Left lobe of liver (tissue), 2 donors: ENCODE measurements around the gene BDP1. TPM values are rescaled to one million over a fixed set of nuclear protein-coding genes. Genes with fewer than 3 reads are reported as not detected.
A peak's percentile ranks its signal among the peaks of the same experiment; 100 is the strongest.
"Not testable (repeated sequence)": the region's sequence is repeated elsewhere in the genome, so short reads cannot be mapped to it uniquely, and the experiment has no call there.

Source experiments
- ATAC-seq: fragments of 200-7000 bp; cut with Tn5 transposase; one replicate; pipeline ENCODE4 v1.9.1; 2020; ENCODE audit warnings: mild to moderate bottlenecking, moderate library complexity
- DNase-seq: peaks from one replicate; pipeline ENCODE4 v3.0.0-alpha.2; 2020; ENCODE audit warnings: low spot score
- total RNA-seq: library from RNA; stranded (reverse); gene quantifications from one replicate; pipeline ENCODE4 v1.2.1, GENCODE V29; 2021
- donor health status: DM: no; HTN: no; CAD: no; lungs with moderate emphysema.
- donor health status: DM: no; HTN: yes; CAD: no.

The BDP1 gene
- total RNA-seq, 1 donor from 2014 or later: 8.2 TPM

DNA sequence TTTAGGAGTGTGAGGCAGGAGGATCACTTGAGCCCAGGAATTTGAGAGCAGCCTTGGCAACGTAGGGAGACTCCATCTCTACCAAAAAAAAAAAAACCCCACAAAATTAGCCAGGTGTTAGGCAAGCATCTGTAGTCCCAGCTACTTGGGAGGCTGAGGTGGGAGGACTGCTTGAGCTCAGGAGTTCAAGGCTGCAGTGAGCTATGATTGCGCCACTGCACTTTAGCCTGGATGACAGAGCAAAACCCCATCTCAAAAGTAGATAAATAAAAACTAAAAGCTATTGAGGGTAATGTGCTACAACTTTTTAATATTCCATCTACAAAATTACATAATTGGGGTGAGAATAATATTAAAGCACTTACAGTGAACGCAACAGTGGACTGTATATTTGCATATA is 5.9 kb downstream of the BDP1 start:
- no peak for DNase-seq
- no peak for ATAC-seq

DNA sequence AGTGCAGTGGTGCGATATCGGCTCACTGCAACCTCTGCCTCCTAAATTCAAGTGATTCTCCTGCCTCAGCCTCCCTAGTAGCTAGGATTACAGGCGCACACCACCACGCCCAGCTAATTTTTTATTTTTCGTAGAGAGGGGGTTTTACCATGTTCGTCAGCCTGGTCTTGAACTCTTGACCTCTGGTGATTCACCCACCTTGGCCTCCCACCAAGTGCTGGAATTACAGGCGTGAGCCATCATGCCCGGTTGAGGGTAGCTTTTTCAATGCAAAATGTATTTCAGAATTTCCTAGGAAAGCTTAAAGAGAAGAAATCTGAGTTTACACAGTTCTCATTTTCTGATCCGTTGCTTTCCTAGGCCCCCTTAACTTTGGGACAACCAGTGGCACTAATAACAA is 15.7 kb downstream of the BDP1 start:
- ATAC-seq (no peak), DNase-seq (no peak)

DNA sequence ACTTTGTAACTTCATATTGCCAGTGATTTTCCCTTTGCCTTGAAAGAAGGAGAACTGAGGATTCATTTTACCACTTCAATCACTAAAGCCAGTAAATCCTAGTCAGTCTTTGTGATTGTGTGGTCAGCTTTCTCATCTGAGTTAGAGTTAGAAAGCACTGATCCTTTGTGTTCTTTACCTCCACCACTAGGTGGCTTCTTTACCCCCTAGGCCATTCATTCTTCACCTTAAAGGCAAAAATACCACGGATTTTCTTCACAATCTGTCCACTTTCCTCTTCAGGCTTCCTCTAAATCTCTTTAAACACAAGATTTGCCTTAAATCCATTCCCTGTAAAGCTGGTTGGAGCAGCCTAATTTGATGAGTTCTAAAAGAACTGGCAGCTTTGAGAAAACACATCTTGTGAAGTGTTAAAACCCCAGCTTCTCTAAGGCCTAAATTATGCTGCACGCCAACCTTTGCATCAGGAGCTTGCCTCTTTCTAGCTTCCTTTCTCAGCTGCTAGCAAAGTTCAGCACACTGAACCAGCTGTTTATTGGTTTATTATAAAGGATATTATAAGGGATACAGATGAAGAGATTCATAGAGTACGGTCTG is 20.4 kb downstream of the BDP1 start:
- DNase-seq (no peak), ATAC-seq (peak; percentile 83)

DNA sequence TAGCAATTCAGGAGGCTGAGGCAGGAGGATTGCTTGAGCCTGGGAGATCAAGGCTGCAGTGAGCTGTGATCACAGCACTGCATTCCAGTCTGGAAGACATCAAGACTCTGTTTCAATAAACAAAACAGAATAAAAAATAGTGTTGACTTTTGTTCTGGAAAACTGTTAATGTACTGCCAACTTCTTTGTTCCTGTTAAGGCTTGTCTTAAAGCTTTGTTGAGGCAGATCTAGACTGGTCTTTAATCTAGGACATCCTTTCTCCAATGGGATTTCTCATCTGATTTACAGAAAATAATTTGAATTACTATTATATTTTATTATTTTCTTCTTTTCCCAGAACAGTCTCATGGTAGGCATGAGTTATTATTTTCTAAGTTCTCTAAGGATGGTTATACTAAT is 26.0 kb downstream of the BDP1 start:
- ATAC-seq (no peak), DNase-seq (no peak)

DNA sequence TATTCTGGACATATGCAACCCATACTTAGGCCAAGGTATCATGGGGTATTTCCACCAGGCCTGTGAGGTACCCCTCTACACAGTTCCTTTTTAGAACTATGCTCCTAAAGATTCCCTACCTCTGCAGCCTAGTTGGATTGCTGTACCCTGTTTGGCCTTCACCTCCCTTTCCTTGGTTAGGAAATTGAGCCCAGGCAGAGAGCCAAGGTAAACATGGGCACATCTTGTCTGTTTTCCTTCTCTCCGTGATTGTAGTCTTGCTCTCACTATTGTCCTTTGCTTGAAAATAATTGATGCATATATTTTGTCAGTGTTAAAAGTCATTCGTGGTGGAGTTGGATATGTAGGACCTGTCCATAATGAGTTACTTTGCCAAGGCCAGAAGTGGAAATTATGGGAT is 26.7 kb downstream of the BDP1 start:
- ATAC-seq (peak; percentile 72), DNase-seq (peak; percentile 49)

DNA sequence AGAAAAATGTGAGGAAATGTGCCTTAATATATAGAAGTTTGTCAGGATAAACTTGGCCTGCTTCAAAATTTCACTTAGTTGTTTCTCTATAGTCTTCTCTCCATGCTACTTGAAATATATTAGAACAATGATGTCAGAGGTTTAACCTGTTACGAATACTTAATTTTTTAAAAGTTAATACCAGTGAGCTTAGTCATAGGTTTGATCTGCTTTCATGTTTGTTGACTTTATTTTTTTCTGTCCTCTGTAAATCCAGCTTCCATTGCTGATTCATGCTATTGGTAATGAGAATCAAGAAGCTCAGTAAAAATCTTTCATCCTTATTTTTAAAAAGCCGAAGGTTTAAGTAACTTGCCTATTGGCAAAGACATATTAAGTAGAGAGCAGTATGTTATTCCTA is 27.9 kb downstream of the BDP1 start:
- DNase-seq (no peak), ATAC-seq (no peak)

DNA sequence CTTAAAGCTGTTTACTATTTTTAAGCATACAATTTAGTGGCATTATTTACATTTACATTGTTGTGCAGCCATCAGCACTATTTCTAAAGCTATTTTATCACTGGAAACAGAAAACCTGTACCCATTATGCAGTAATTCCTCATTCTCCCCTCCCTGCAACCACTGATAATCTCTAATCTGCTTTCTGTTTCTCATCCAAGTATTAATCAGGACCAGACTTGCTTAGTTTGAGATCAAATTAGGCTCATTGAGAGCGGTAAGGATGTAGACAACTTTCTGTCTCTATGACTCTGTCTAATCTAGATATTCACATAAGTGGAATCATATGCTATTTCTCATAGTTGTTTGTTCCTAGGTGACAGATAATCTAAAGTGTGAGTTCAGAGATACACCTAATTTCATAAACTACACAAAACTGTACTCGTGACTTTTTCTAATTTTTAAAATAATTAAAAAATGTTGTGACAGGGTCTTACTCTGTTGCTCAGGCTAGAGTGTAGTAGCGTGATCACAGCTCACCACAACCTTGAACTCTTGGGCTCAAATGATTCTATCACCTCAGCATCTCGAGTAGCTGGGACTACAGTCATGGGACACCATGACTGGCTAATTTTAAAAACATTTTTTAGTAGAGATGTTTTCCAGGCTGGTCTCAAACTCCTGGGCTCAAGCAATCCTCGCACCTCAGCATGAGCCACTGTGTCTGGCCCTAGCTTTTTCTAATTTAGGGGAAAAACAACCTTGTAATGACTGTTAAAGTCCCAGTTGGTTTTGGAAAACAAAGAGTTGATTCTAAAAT is 37.6 kb downstream of the BDP1 start:
- no peak for ATAC-seq
- no peak for DNase-seq

DNA sequence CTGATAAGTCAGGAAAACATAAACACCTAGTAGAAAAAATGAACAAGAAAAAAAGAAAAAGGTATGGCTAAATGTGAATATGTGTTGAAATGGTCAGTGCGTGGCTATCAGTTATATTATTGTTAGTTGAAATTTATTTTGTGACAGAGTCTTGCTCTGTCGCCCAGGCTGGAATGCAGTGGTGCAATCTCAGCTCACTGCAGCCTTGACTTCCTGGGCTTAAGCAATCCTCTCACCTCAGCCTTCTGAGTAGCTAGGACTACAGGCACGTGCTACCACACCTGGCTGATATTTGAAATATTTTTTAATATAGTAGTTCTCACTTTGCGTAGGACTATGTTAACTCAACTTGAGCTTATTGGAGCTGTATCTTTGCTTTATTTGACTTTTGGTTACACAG is 38.8 kb downstream of the BDP1 start:
- not testable (repeated sequence) for DNase-seq
- ATAC-seq: peak; percentile 23

DNA sequence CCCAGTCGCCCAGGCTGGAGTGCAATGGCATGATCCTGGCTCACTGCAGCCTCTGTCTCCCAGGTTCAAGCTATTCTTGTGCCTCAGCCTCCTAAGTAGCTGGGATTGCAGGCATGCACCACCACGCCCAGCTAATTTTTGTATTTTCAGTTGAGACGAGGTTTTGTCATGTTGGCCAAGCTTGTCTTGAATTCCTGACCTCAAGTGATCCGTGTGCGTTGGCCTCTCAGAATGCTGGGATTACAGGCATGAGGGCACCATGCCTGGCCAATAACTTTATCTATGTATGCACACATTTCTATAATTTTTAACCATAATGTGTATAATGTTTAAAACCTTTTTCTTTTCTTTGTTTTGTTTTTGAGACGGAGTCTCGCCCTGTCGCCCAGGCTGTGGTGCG is 43.3 kb downstream of the BDP1 start:
- DNase-seq, ATAC-seq: not testable (repeated sequence)

DNA sequence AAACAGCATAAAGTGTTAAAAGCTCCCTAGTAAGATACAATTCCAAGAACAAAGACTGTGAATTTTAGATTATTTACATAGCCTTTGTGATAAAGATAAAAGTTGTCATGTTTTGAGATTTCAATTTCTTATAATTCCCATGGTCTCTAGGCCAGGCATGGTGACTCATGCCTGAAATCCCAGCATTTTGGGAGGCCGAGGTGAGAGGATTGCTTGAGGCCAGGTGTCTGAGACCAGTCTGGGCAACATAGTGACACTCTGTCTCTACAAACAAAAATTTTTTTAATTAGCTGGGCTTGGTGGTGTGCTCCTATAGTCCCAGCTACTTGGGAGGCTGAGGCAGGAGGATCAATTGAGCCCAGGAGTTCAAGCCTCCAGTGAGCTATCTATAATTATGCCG is 48.1 kb downstream of the BDP1 start:
- DNase-seq: no peak
- ATAC-seq: no peak

DNA sequence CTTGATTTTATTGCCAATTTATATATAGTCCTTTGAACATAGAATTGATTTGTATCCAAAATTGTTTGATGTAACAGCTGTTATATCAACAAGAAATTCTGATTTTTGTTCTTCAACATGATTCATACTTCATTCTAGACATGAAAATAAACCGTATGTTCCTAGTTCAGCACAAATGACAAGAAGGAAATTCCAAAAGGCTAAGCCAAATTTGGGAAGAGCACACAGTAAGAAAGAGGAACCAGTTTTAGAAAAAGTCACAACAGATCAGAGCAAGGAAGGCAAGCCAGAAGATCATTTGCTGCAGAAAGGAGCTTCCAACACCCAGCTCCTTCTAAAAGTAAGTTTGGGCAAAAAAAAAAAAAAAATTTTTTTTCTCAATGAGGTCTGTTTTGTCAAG is 66.7 kb downstream of the BDP1 start:
- ATAC-seq: no peak

DNA sequence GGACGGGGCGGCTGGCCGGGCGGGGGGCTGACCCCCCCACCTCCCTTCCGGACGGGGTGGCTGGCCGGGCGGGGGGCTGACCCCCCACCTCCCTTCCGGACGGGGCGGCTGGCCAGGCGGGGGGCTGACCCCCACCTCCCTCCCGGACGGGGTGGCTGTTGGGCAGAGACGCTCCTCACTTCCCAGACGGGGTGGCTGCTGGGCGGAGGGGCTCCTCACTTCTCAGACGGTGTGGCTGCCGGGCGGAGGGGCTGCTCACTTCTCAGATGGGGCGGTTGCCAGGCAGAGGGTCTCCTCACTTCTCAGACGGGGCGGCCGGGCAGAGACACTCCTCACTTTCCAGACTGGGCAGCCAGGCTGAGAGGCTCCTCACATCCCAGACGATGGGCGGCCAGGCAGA is 70.2 kb downstream of the BDP1 start:
- not testable (repeated sequence) for ATAC-seq, DNase-seq

More for the DNA sequence above, 66.7 kb downstream of the BDP1 start:
- DNase-seq: no peak

DNA sequence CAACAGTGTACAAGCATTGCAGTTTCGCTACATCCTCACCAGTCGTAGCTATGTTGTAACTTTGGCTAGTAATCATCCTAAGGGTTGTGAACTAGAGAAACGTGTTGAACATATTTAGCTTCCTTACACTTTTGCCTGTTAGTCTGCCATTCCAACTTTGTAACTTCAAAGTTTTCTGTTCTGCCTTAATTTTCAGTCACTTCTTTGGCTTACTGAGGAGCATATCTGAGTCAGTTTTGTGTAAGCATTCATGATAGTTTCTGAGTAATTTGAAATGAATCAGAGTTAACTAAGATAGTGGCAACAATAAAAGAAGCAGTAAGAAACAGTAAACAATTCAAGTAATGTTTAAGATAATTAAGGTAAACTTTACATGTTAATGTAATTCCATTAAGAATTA is 72.8 kb downstream of the BDP1 start:
- DNase-seq (no peak), ATAC-seq (no peak)

DNA sequence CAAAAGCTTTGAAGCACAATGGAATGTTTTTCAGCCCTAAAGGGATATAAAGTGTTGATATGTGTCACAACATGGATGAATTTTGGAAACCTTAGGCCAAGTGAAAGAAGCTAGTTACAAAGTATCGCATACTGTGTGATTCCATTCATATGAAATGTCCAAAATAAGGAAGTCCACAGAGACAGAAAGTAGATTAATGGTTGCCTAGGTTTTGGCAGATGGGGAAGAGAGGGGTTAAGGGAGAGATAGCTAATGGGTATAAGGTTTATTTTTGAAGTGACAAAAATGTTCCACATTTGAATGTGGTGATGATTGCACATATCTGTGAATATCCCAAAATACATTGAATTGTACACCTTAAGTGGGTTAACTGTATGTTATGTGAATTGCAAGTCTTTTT is 74.2 kb downstream of the BDP1 start:
- ATAC-seq (no peak), DNase-seq (no peak)

DNA sequence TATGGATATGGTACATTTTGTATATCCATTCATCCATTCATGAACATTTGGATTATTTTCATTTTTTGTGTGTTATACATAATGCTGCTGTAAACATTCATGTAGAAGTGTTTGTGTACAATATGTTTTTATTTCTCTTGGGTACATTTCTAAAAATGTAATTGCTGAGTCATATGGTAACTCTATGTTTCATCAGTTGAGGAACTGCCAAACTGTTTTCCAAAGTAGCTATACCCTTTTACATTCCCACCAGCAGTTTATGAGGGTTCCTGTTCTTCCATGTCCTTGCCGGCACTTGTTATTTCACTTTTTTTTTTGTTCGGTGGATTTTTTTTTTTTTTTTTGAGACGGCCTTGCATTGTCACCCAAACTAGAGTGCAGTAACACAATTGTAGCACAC is 77.7 kb downstream of the BDP1 start:
- DNase-seq (no peak), ATAC-seq (no peak)

DNA sequence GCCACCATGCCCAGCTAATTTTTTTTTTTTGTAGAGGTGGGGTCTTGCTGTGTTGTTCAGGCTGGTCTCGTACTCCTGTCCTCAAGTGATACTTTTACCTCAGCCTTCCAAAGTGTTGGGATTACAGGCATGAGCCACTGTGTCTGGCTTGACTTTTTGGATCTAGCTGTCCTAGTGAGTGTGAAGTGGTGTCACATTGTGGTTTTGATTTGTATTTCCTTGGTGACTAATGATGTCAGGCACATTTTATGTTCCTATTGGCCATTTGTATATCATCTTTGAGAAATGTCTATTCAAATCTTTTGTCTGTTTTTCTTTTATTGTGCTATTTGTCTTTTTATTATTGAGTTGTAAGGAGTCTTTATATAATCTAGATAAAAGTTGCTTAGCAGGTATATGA is 78.2 kb downstream of the BDP1 start:
- peak; percentile 33 for ATAC-seq
- DNase-seq: no peak

DNA sequence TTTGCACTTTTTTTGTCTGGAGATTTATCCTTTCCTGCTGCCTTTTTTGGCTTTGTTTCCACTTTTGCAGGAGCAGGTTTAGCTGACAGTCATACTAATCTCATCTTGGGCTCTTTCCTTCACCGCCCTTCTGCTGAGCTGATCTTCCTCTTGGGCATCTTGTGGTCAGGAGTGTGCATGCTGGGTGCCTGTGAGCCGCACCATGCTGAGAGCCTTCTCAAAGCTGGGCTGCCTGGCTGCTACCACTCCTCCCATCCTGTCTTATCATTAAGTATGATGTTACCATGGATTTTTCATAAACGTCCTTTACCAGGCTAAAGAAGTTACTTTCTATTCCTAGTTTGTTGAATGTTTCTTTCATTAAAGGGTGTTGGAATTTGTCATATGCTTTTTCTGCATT is 82.2 kb downstream of the BDP1 start:
- DNase-seq: no peak
- no peak for ATAC-seq

DNA sequence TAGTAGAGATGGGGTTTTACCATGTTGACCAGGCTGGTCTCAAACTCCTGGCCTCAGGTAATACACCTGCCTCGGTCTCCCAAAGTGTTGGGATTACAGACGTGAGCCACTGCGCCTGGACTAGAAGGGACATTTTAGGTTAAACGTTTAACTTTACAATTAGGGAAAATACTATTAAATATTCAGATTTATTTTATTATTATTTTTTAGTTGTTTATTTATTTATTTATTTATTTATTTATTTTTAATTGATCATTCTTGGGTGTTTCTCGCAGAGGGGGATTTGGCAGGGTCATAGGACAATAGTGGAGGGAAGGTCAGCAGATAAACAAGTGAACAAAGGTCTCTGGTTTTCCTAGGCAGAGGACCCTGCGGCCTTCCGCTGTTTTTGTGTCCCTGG is 95.4 kb downstream of the BDP1 start:
- not testable (repeated sequence) for DNase-seq

DNA sequence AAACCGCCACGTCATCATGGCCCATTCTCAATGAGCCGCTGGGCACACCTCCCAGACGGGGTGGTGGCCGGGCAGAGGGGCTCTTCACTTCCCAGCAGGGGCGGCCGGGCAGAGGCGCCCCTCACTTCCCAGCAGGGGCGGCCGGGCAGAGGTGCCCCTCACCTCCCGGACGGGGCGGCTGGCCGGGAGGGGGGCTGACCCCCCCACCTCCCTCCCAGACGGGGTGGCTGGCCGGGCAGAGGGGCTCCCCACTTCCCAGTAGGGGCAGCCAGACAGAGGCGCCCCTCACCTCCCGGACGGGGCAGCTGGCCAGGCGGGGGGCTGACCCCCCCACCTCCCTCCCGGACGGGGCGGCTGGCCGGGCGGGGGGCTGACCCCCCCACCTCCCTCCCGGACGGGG is 96.1 kb downstream of the BDP1 start:
- DNase-seq, ATAC-seq: not testable (repeated sequence)

More for the DNA sequence above, 95.4 kb downstream of the BDP1 start:
- ATAC-seq: not testable (repeated sequence)

DNA sequence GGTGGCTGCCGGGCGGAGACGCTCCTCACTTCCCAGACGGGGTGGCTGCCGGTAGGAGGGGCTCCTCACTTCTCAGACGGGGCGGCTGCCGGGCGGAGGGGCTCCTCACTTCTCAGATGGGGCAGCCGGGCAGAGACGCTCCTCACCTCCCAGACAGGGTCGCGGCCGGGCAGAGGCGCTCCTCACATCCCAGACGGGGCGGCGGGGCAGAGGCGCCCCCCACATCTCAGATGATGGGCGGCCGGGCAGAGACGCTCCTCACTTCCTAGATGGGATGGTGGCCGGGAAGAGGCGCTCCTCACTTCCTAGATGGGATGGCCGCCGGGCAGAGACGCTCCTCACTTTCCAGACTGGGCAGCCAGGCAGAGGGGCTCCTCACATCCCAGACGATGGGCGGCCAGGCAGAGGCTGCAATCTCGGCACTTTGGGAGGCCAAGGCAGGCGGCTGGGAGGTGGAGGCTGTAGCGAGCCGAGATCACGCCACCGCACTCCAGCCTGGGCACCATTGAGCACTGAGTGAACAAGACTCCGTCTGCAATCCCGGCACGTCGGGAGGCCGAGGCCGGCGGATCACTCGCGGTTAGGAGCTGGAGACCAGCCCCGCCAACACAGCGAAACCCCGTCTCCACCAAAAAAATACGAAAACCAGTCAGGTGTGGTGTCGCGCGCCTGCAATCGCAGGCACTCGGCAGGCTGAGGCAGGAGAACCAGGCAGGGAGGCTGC is 96.7 kb downstream of the BDP1 start:
- DNase-seq, ATAC-seq: not testable (repeated sequence)

DNA sequence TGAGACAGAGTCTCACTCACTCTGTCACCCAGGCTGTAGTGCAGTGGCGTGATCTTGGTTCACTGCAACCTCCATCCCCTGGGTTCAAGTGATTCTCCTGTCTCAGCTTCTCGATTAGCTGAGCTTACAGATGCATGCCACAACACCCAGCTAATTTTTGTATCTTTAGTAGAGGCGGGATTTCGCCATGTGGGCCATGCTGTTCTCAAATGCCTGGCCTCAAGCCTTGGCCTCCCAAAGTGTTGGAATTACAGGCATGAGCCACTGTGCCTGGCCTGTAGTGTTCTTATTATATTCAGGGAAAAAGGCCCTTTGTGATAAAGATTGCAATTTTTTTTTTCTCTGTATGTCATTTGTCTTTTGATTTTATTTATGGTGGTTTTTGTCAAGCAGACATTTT is 107.7 kb downstream of the BDP1 start:
- no peak for DNase-seq
- no peak for ATAC-seq

DNA sequence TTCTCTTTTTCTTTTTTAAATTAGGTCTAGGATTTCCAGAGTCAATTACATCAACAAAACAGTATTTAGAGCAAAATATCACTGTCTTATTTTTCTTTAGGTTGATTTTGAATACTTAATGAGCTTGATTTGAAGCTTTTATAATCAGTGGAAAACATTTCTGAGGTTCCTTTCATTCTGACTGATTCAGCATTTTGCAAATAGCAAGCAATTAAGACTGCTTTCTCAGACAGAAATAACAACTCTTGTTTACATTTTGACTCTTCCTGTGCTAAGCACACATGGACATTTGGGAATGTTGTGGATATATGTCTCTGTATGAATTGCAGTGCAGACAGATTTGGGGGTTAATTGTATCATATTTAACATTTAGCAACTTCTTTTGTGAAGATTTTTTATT is 109.4 kb downstream of the BDP1 start:
- no peak for DNase-seq
- ATAC-seq: no peak
